Left ventricle myocardium superior (tissue), 1 donor: ENCODE data around the gene FOLR3. TPM values are rescaled to one million over a fixed set of nuclear protein-coding genes. Genes with fewer than 3 reads are reported as not detected.
A peak's percentile ranks its signal among the peaks of the same experiment; 100 is the strongest.
"Not testable (repeated sequence)": the region's sequence is repeated elsewhere in the genome, so short reads cannot be mapped to it uniquely, and the experiment has no call there.

Experiments
- ATAC-seq: fragments of 200-7000 bp; cut with Tn5 transposase; one replicate; pipeline ENCODE4 v1.9.1; 2020; ENCODE audit warnings: mild to moderate bottlenecking, moderate library complexity
- DNase-seq: peaks from one replicate; pipeline ENCODE4 v3.0.0-alpha.2; 2020
- intact Hi-C: fragments of 100-400 bp; cut with micrococcal nuclease; formaldehyde crosslinking; loops from one replicate; pipeline ENCODE4 v1.11.0; 2022
- long read RNA-seq: library from polyadenylated mRNA; unstranded; transcript quantifications from one replicate; pipeline ENCODE4 v2.0.0, GENCODE V29; 2021
- total RNA-seq: library from RNA; stranded (reverse); fragmentation: NEBNext Ultra II Directional; extraction: Animal tissue kit (Norgen Biotek cat#: 25700); gene quantifications from one replicate; pipeline ENCODE4 v1.2.1, GENCODE V29; 2021
- donor health status: DM: no; HTN: yes; CAD: no; lungs with severe emphysema.

FOLR3 gene
- 1.2 TPM for total RNA-seq
- long read RNA-seq: 0 reads

DNA sequence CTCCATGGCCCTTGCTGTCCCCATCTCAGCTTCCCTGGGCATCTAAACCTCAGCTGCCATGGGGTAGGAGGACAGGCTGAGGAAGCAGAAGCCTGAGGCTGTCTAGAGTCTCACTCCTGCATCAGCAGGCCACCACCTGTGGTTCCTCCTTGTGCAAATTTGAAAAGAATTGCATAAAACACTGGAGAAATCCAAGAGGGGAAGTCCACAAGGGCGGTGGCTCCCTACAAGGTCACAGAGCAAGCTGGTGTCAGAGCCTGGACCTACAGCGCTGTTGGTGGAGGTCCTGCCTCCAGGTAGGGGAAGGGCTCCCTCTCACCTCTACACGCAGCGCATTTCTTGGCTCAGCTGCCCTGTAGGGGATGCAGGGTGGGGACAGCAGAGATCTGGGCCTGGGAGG lies at the start of gene FOLR3:
FOLR3 (plus strand) TSS at position 253 of the 400 bp plus-strand sequence. CDS start 228 bp downstream, outside the sequence.
- intact Hi-C loops, DNase-seq: not testable (repeated sequence)
- ATAC-seq: peak; percentile 32

DNA sequence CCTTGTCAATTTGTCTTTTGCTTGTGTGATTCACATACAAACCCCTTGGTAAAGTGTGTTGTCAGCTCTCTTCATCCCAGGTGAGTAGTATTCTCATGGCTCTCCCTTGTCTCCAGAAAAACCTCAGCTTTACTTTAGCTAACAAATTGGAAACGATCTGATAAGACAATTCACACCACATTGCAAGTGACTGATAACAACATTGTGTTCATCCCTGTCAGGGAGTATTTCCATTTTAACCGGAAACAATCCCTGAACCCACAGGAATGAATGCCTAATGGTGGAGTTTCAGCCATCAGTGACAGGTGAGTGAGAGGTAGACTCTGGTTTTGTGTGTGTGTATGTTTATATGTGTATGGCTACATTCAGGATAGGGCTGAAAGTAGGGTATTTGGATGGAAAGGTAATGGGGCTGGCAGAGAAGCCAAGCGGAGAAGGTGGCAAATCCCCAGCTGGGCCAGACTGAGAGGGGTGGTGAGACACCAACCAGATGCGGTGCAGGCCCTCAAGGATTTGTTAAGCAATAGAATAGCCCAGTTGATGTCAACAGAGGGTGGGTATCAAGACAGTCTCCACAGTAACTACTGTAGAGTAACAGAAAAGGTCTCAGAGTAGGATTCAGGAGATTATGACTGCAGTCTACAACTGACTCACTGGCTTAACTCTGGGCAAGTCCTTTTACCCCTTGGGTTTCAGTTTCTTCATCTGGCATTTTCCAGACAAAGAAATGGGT lies 47.3 kb upstream of the FOLR3 start:
- intact Hi-C loops: no loop called here
- ATAC-seq (no peak), DNase-seq (no peak)

DNA sequence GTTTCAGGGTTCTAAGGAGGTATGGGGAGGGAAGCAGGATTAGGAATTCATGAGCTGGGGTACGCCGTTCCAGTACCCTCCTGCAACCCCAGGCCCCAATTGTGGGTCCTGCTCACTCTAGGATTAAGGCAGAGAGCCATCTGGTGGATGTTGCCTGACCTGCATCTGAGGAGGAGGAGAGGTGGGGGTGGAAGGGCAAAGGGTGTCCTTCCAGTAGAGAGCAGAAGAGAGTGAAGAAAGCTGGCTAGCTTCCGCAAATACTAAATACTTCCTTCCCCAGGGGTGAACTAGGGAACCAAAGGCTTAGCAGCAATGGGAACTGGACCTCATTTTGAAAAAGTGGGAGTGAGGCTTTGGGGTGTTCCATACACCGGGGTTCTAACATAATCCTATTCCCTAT lies 44.2 kb upstream of the FOLR3 start:
- intact Hi-C loops: loop anchor here (2.0 kb wide), 1 partner anchor 66 kb away; no protein-coding TSS in a partner anchor
- ATAC-seq: peak; percentile 92
- DNase-seq: peak; percentile 73

DNA sequence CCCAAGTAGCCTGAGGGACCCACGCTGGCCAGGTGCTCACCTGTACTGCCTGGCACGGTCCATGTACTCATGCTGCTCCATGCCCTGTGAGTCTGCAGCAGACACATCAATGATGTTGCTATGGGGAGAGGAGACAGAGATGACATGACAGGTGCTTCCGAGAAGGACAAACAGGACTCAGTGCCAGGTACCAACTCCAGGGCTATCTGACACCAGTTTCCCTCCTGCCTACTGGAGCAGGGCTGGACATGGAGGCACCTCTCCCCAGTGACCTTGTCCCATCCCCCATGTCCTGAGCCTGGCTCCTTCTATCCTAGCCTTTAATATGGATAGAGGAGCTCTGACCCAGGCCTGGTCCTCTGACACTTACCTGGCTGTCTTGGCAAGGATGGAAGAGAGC lies 36.8 kb upstream of the FOLR3 start:
- ATAC-seq: no peak

DNA sequence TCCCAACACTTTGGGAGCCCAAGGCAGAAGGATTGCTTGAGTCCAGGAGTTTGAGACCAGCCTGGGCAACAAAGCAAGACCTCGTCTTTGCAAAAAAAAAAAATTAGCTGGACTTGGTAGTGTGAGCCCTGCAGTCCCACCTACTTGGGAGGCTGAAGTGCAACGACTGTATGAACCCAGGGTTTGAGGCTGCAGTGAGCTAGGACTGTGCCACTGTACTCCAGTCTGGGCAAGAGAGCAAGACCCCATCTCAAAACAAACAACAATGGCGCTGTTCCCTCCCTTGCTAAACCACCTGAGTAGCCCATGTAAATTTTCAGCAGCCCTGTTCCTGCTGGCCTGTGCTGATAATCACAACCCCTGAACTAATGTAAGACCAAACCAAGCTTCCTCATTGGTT lies 35.5 kb upstream of the FOLR3 start:
- no peak for ATAC-seq
- DNase-seq: no peak
- intact Hi-C loops: no loop called here

More for the DNA sequence above, 36.8 kb upstream of the FOLR3 start:
- no peak for DNase-seq
- intact Hi-C loops: no loop called here

DNA sequence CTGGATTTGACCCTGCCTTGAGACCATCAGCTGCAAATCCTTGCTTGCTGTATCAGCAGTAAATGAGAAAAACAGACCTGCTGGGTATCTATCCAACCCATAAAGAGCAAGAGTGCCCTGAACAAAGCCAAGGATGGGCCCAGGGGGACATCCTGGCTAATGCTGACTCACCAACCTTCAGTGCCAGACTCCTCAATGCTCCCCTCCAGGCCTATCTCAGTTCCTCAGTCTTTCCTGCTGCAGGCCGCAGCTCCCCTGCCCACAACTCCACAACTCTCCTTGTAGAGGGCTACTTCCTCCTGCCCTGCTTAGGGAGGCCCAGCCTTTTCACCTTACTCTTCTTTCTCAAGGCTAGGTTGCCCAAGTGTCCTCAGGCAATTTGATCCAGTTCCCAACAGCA lies 35.1 kb upstream of the FOLR3 start:
- intact Hi-C loops: no loop called here
- ATAC-seq: no peak
- no peak for DNase-seq

DNA sequence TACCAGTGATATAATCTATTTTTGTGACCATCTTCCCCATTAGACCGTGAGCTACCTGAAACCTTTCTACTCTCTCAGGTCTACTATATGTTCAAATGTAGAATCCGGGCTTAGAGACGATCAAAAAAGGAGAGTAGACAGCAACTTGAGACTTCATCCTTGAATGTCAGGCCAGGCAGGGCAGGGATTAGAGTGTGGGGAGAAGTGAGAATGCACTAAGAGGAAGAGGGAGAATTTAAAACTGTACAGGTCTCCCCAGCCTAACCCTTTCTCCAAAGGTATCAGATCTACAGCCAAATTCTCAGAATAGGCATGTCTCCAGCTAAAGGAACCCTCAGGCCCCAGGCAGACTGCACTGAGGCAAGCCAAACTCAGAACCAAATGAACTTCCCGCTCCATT lies 33.4 kb upstream of the FOLR3 start:
- intact Hi-C loops: no loop called here
- DNase-seq (no peak), ATAC-seq (no peak)

DNA sequence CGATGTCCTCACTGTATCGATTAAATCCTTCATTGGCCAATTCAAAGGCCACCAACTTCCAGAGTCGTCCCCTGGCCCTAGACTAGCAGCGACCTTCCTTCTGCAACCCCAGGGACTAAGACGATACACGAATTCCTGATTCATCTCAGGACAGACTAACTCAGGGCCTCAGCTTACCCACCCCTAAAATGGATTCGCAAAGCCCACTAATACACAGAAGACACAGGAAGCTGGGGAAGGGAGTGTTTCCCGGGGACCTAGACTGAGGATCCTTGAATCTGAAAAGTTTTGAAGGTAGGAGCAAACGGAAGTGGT lies 32.9 kb upstream of the FOLR3 start:
- no peak for DNase-seq
- no peak for ATAC-seq
- intact Hi-C loops: no loop called here

DNA sequence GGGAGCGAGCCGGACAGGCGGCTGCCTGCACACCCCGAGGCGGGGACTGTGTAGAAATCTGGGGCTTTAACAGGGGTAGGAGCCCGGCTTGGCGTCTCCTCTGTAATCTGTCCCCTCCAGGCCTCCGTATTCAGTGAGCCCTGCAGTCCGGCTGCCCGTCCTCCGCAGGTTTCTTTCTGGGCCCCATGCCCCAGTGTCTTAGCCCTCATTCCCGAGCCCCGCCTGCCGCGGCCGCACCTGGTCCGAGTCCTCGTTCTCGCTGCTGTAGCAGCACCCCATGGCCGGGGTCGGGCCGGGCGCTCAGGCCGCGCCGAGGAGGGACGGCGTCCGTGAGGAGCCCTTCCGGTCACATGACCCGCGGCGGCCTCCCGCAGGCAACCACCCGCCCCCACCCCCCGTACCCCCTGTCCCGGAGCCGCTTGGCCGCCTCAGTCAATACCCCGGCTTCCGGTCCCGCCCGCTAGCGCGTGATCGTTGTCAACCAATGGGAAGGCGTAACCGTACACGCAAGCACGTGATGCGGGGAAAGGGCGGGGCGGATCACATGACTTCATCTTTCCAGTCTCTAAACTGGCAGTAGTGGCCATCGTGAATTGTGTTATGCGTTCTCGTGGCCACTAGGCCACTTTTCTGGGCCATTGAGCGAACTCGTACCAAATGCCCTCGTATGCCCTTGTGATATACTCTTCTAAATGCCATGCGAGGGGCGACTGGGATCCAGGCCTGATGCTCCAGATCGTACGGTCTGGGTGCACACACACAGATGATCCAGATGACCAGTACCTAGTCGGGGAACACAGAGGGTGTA lies 32.4 kb upstream of the FOLR3 start, which contains the start of gene LAMTOR1:
LAMTOR1 (minus strand) TSS at position 352 of the 808 bp plus-strand sequence; CDS start at position 279, 73 bp downstream.
- DNase-seq: peak; percentile 100
- intact Hi-C loops: no loop called here
- ATAC-seq: peak; percentile 99

DNA sequence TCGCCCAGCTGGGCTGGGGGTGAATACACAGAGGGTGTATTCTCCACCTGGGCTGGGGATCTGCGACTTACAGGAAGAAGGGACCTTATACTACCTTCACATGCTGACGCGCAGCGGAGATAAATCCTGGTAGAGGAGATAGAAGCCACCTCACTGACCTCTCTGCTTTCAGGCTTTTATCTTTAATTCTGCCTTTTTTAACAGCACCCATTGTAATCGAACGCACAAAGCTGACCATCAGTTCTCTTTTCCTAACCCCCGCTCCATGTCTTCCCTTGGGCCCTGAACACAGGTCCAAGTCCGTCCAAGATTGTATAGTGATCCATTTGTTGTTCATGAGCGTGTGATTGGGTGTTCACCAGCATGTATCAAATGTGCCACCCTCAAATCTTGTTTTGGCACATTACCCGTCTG lies 31.8 kb upstream of the FOLR3 start:
- ATAC-seq (no peak), DNase-seq (no peak)
- intact Hi-C loops: no loop called here

DNA sequence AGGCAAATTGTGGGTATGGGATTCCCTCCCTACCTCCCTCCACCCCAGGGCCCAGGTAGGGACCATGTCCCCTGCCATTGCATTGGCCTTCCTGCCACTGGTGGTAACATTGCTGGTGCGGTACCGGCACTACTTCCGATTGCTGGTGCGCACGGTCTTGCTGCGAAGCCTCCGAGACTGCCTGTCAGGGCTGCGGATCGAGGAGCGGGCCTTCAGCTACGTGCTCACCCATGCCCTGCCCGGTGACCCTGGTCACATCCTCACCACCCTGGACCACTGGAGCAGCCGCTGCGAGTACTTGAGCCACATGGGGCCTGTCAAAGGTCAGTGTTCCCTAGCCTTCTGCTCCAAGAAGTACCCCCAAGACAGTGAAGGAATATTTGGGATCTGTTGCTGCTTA lies 29.6 kb upstream of the FOLR3 start, which contains the start of gene TOMT:
TOMT (plus strand) TSS at position 37 of the 400 bp plus-strand sequence; CDS start at position 65, 28 bp downstream.
- no peak for DNase-seq
- ATAC-seq: no peak
- intact Hi-C loops: no loop called here

DNA sequence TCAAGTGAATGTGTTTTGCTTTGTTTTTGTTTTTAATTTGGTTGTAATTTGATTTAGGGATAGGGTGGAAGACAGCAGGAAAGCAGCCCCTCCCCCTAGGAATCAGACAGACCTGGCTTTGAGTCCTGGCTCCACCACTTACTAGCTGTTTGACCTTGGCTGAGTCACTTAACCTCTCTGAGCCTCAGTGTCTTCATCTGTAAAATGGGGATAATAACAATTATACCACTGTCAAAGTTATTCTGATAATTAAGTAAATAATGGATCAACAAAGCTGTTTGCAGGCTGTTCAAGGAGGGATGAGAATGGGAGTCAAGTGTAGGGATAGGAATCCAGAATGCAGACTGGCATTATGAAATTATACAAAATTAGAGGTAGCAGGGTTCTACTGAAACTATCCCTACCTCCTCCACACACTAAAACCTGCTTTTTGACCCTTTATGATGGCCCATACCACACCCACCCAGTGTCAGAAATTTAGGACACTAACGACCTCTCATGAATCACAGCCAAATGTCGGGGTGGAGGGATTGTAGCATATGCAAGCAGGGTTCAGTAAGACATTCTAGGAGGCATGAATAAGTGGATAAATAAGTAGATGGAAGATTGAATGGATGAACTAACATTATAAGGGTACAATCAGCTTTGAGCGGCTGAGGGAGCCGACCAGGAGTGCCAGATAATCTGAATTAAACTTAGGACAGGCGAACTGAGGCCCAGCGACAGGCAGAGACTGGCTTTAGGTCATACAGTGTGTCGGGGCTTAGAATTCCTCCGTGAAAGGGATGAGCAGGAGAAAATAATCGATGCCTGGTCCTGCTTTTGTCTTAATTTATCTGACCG lies 24.0 kb upstream of the FOLR3 start:
- intact Hi-C loops: no loop called here
- ATAC-seq (no peak), DNase-seq (no peak)

DNA sequence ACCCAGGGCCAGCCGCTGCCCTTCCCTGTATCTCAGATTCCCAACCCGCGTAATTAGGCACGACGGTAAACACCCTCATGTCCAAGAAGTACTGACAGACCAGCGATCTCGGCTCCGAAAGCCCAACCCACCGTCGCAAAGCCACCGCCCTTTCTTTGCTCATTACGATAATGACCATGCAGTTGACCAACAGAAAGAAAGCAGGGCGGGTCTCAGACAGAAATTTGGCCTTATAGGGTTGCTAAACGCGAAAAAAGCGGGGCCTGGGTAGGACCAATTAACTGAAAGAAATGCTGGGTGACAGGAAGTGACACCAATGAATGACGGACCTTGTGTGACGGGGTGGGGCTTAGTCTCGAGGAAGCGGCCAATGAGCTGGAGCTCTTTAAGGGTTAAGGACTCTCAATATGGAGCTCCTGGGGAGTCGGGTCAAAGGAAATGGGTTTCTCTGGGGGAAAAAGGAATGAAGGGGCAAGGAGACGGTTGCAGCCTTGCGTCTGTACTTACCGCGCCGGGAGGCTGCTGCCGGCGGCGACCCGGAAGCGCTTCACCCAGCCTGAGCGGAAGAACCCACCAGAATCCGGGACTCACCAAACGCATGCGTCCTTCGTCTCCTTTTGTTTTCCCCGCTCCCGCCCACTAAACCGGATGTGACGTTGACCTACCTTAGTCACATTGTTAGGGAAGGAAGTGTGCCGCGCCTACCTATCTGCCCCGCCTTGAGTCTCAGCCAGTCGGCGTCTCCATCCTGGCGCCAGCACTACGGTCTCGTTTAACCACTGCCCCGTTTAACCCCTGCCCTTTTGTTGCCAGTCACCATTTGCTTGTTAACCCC lies 23.2 kb upstream of the FOLR3 start, which contains the start of gene ANAPC15:
ANAPC15 (minus strand) TSS at position 553 of the 835 bp plus-strand sequence. CDS start 1,419 bp downstream, outside the sequence.
- ATAC-seq: peak; percentile 95
- intact Hi-C loops: no loop called here
- DNase-seq: peak; percentile 96

DNA sequence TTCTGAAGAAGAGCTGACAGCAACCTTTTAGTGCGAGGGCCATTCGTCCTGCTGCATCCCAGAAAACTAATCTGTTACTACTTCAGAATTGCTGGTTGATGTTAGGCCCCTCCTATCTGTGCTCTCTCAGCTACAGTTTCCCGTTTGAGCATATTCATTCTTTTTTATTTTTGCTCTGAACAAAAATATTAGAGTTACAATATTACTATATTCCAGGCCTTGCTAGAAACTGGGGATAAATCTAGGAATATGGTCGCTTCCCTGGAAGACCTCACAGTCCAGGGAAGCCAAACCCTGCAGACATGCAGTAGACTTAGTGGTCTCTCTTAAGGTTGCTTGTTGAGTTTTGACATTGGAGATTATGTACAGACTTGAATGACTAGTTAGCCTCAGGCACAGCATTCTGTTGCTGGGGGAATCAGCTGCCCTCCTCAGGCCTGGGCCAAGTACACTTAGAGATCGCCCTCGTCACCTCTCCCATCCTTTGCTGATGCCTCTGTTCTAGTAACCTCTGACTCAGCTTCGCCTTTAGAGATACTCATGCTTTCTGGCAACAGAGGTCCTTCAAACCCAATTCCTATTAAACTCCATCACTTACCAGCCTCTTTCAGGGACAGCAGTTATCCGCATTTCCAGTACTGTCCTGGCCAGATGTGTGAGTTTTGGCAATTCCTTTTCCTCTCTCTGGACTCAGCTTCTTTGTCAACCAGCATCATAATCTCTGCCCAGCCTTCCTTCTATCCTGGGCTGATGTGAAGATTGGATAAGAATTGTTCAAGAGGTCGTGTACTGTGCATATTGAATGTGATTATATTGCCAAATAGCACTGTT lies 22.3 kb upstream of the FOLR3 start:
- no peak for ATAC-seq
- intact Hi-C loops: no loop called here
- DNase-seq: no peak

DNA sequence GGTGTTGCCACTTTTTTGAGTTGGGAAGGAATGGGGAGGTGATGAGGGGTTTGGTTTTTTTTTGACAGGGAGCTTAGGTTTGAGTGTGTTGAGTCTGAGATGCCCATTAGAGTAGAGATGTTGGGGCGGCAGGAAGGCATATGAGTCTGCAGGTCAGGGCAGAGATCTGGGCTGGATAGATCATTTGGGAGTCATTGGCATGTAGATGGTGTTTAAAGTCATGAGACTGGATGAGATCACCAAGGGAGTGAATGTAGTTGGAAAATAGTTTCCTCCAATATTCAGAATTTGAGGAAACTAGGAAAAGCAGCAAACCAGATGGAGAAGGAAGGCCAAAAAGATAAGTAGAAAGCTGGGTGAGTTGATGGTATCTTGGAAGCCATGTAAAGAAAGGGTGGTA lies 21.0 kb upstream of the FOLR3 start:
- DNase-seq: no peak
- no peak for ATAC-seq
- intact Hi-C loops: no loop called here

DNA sequence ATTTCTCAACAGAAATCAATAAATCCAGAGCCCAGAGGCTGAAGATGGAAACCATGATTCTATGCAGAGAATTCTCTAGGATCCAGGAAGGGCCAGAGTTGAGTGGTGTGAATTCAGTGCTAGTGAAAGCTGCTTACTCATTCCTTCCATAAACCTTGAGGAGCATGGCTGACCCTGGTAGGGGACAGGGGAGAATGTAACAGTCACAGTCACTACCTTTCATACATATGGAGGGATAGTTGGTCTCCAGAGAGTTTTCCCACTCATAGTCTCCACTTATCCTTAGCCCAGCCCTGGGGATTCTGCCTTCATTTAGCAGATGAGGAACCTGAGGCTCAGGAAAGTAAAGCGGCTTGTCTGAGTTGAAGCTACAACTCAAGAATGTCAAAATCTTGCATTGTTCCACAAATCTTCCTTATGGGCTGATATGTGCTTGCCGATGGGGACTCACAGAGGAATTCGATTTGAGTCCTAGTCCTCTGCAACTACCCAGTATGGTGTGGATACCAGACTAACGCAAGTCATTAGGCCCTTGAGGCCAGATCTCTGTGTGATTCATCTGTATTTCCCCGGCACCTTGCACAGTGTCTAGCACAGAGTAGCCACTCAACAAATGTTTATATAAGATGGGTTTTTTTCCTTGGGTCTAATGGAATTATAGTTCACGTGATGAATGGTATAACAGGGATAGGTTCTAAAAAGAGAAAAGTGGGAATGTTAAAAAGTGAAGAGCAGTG lies 19.3 kb upstream of the FOLR3 start:
- intact Hi-C loops: no loop called here
- ATAC-seq (no peak), DNase-seq (no peak)

DNA sequence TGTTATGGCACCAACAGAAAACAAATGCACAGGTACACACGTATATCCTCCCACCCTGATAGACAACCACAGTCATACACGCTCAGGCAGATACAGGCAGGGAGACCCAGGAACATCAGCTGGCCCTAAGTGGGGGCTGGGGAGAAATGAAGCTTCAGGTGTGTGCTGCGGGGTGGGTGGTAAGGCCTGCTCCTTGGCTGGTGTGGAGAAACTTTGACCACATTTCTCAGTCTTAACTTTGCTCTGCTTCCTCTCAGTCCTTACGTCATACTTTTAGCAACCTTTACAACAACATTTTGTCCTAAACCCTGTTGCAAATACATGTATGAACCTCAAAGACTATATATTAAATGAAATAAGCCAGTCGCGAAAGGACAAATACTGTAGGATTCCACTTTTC lies 16.3 kb upstream of the FOLR3 start:
- intact Hi-C loops: no loop called here
- DNase-seq: no peak
- no peak for ATAC-seq
